Heart left ventricle (tissue), 13 donors: ENCODE results near the gene ISG15.
"Not testable (repeated sequence)": the region's sequence is repeated elsewhere in the genome, so short reads cannot be mapped to it uniquely, and the experiment has no call there.

Source experiments
- POLR2A ChIP-seq, 2 donors: fragments of 450-650 bp; IDR thresholded peaks; one replicate each; pipeline ENCODE4 v1.6.1; 2017; ENCODE audit warnings: antibody characterized with exemption in 2 of 2, mild to moderate bottlenecking in 2 of 2, moderate library complexity in 2 of 2
- TF ChIP-seq, protein P1 (sequence below), 12 donors: fragments of 200-600 bp; sonication (generic) in 4 of 12; IDR thresholded peaks; one replicate each; pipeline versions ENCODE4 v1.5.0 to v1.8.0; 2018 to 2022; ENCODE audit warnings: antibody characterized with exemption in 12 of 12, mild to moderate bottlenecking in 5 of 12
- donor health status: ischemic (EF 13 %, LVEDD 7.1; RV severe dilation, severe dysfunction).
- donor health status: DM: no; HTN: yes; CAD: no.
- donor health status: DM: no; HTN: no; CAD: no.
- donor health status: ischemic (EF 25% LVEDD 6.9; RV normal size, moderate dysfunction).
- donor health status: ischemic (EF 25% LVEDD 5.7; RV mildly dilated, moderate dysfunction).
- donor health status: ischemic (EF 35%, LVEDD 5.7; RV mildly dilated, moderate dysfunction).
- donor health status: nonischemic (EF 11% LVEDD 7.7; RV severe dilation, severe dysfunction).
- donor health status: DM: yes; HTN: yes; CAD: no.
- donor health status: PGD.
- donor health status: ischemic (EF 29% LVEDD 5.4; RV normal size, mild dysfunction).
- donor health status: nonischemic (EF 23%, LVEDD 6.1; RV moderate dilation, normal function).

DNA sequence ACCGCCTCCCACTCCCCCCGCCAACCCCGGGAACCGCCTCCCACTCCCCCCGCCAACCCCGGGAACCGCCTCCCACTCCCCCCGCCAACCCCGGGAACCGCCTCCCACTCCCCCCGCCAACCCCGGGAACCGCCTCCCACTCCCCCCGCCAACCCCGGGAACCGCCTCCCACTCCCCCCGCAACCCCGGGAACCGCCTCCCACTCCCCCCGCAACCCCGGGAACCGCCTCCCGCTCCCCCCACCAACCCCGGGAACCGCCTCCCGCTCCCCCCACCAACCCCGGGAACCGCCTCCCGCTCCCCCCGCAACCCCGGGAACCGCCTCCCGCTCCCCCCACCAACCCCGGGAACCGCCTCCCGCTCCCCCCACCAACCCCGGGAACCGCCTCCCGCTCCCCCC is 36.5 kb upstream of the ISG15 start:
- TF ChIP-seq, protein P1, sequence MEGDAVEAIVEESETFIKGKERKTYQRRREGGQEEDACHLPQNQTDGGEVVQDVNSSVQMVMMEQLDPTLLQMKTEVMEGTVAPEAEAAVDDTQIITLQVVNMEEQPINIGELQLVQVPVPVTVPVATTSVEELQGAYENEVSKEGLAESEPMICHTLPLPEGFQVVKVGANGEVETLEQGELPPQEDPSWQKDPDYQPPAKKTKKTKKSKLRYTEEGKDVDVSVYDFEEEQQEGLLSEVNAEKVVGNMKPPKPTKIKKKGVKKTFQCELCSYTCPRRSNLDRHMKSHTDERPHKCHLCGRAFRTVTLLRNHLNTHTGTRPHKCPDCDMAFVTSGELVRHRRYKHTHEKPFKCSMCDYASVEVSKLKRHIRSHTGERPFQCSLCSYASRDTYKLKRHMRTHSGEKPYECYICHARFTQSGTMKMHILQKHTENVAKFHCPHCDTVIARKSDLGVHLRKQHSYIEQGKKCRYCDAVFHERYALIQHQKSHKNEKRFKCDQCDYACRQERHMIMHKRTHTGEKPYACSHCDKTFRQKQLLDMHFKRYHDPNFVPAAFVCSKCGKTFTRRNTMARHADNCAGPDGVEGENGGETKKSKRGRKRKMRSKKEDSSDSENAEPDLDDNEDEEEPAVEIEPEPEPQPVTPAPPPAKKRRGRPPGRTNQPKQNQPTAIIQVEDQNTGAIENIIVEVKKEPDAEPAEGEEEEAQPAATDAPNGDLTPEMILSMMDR (IDR thresholded peaks at IDR 0.05): not testable (repeated sequence)
- not testable (repeated sequence) for TF ChIP-seq POLR2A (IDR thresholded peaks at IDR 0.05)
